ENCODE results near the gene FKBP7. TPM values are rescaled to one million over a fixed set of nuclear protein-coding genes. Genes with fewer than 3 reads are reported as not detected.
A peak's percentile ranks its signal among the peaks of the same experiment; 100 is the strongest.
"Not testable (repeated sequence)": the region's sequence is repeated elsewhere in the genome, so short reads cannot be mapped to it uniquely, and the experiment has no call there.

FKBP7 gene
- total and polyA plus RNA-seq, 5 experiments from 2014 or later, result 1.5 to 7.0 (median 2.9) TPM

DNA sequence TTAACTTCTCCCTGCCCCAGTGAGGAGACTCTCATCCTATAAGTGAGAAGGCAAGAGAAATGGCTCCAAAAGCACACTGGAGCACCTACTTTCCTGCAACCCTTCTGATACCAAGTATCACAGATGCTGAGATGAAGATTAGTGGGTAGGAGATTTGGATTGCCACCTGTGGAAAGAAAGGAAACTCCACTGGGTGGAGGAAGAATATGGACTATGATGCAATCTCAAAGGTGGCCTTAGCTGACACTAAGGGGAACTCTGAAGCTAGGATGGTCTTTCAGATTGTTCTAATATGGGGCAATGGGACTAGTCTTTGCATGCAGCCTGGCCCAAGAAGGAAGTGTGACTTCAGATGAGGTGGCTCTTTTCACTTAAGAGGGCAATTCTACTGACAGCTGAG, 49.1 kb downstream of the FKBP7 start:
- H3K4me3 Mint-ChIP-seq, result no peak overlapping the region
- no peak for DNase-seq
- H3K4me1 Mint-ChIP-seq, result peaks cover 0 to 4% (median 2%) of the 10 kb centered on the region in 4 donors
- ATAC-seq, result no peak
- no peaks in the 10 kb centered on the region for H3K27me3 Mint-ChIP-seq
- peaks cover 39 to 84% (median 50%) of the 10 kb centered on the region in 3 donors for H3K36me3 Mint-ChIP-seq
- POLR2A ChIA-PET, result interaction anchor here (2.0 kb wide), 1 partner anchor 21 kb away, joined by 8 read pairs; the partner anchor contains the start of genes PJVK and PRKRA
- H3K27ac Mint-ChIP-seq, result peak overlapping the region in 5 of 10 donors; percentile 28 to 76 (median 50)
- H3K9me3 Mint-ChIP-seq, result peaks cover 2 to 21% (median 13%) of the 10 kb centered on the region in 9 donors

DNA sequence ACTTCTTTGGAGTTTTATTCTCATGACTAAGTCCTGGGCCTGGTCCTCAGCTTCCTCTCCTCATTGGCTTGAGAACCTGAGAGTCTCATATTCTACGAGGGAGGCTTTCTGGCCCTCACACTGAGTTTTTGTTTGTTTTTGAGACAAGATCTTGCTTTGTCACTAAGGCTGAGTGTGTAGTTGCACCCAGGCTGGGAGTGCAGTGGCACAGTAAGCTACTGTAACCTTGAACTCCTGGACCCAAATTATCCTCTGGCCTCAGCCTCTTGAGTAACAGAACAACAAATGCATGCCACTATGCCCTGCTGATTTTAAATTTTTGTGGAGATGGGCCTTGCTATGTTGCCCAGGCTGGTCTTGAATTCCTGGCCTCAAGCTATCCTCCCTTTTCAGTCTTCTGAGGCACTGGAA, 50.0 kb downstream of the FKBP7 start:
- POLR2A ChIA-PET, result interaction anchor here (2.0 kb wide), 1 partner anchor 22 kb away, joined by 8 read pairs; the partner anchor contains the start of genes PJVK and PRKRA
- no peak for ATAC-seq
- peak overlapping the region in 4 of 10 donors; percentile 7 to 76 (median 30) for H3K27ac Mint-ChIP-seq

DNA sequence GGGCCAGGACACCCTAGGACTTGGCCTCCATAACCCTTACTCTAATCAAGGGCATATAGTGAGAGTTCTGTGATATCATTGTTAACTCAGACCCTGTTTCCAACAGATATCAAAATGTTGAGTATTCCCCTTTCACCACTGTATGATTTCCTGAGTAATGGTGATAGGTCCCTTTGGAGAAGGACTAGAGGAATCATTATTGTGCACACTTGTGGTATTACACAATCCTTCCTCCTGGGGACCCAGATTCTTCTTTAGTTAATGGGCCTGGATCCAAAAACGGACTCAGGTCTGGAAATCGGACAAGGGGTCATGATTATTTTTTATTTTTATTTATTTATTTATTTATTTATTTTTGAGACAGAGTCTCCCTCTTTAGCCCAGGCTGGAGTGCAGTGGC, 50.9 kb downstream of the FKBP7 start:
- POLR2A ChIA-PET, result interaction anchor here (2.0 kb wide), 1 partner anchor 23 kb away, joined by 8 read pairs; the partner anchor contains the start of genes PJVK and PRKRA
- H3K36me3 Mint-ChIP-seq, result peaks cover 39 to 67% (median 61%) of the 10 kb centered on the region in 3 donors

More for the DNA sequence above, 50.0 kb downstream of the FKBP7 start:
- no peaks in the 10 kb centered on the region for H3K27me3 Mint-ChIP-seq
- H3K4me1 Mint-ChIP-seq, result peaks cover 0 to 6% (median 2%) of the 10 kb centered on the region in 4 donors
- H3K9me3 Mint-ChIP-seq, result peaks cover 2 to 30% (median 14%) of the 10 kb centered on the region in 9 donors
- H3K4me3 Mint-ChIP-seq, result no peak overlapping the region
- no peak for DNase-seq
- H3K36me3 Mint-ChIP-seq, result peaks cover 43 to 76% (median 55%) of the 10 kb centered on the region in 3 donors

DNA sequence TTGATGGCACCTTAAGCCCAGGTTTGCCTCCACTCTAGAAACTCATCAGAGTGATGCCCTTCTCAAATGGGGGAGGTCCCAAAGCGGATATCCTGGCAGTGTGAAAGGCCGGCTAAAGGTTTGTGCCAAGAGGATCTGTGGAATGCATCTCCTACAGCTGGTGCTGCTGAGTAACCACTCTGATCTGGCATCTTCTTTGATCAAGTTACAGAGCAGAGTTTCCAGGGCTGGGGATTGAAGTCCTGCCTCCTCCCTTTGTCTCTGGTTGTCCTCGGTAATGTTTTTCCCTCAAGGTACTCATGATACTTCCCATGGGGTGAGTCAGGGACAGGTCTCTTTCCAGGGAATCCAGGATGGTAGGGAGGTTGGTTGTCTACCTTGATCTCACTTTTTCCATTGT, 52.0 kb downstream of the FKBP7 start:
- Mint-ChIP-seq H3K27ac (no peak overlapping the region), H3K4me3 (no peak overlapping the region), H3K36me3 (peaks cover 39 to 66% (median 57%) of the 10 kb centered on the region in 3 donors), H3K27me3 (no peaks in the 10 kb centered on the region), H3K9me3 (peaks cover 2 to 30% (median 14%) of the 10 kb centered on the region in 9 donors), H3K4me1 (peaks cover 0 to 6% (median 2%) of the 10 kb centered on the region in 4 donors)
- DNase-seq (no peak), ATAC-seq (no peak)
- POLR2A ChIA-PET, result no interaction called here

More for the DNA sequence above, 50.9 kb downstream of the FKBP7 start:
- Mint-ChIP-seq H3K27me3 (no peaks in the 10 kb centered on the region), H3K27ac (no peak overlapping the region), H3K4me3 (no peak overlapping the region), H3K9me3 (peaks cover 2 to 30% (median 14%) of the 10 kb centered on the region in 9 donors), H3K4me1 (peaks cover 0 to 6% (median 2%) of the 10 kb centered on the region in 4 donors)
- ATAC-seq, result no peak
- no peak for DNase-seq

DNA sequence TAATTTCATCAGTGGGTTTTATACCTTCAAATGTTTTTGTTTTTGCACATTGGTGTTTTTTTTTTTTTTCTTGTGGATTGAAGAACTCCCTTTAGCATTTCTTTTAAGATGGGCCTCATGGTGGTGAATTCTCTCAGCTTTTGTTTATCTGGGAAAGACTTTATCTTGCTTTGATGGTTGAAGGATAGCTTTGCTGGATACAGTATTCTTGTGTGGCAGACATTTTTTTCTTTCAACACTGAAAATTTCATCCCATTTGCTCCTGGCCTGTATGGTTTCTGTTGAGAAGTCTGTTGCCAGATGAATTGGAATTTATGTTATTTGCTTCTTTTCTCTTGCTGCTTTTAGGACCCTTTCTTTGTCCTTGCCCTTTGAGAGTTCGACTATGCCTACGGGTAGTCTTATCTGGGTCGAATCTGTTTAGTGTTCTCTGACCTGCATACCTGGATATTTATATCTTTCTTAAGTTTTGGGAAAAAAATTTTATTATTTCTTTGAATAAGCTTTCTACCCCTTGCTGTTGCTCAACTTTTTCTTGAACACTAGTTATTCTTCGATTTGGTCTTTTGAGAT, 53.1 kb downstream of the FKBP7 start:
- H3K27me3 Mint-ChIP-seq, result no peaks in the 10 kb centered on the region
- ATAC-seq (no peak), DNase-seq (no peak)
- peaks cover 2 to 30% (median 14%) of the 10 kb centered on the region in 9 donors for H3K9me3 Mint-ChIP-seq
- H3K4me1 Mint-ChIP-seq, result peaks cover 0 to 6% (median 4%) of the 10 kb centered on the region in 4 donors
- no peak overlapping the region for H3K27ac Mint-ChIP-seq
- POLR2A ChIA-PET, result interaction anchor here (0.7 kb wide), 1 partner anchor 70 kb away, joined by 3 read pairs; no protein-coding TSS in a partner anchor
- no peak overlapping the region for H3K4me3 Mint-ChIP-seq
- H3K36me3 Mint-ChIP-seq, result peaks cover 34 to 67% (median 46%) of the 10 kb centered on the region in 3 donors

DNA sequence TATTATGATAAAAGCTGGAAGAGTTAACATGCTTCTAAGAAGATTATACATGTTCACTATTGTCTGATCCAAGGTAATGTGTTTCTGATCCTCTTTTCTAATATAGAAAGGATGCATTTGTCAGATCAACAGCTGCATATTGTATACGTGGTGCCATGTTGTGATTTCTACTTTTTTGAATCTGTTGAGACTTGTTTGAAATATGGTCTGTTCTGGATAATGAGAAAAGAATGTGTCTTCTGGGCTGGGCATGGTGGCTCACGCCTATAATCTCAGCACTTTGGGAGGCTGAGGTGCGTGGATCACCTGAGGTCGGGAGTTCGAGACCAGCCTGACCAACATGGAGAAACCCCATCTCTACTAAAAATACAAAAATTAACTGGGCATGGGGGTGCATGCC, 54.7 kb downstream of the FKBP7 start:
- H3K27me3 Mint-ChIP-seq, ATAC-seq, H3K27ac Mint-ChIP-seq, H3K4me1 Mint-ChIP-seq, DNase-seq, H3K4me3 Mint-ChIP-seq: not testable (repeated sequence)
- Mint-ChIP-seq H3K36me3 (peaks cover 32 to 68% (median 32%) of the 10 kb centered on the region in 3 donors), H3K9me3 (peaks cover 2 to 30% (median 14%) of the 10 kb centered on the region in 9 donors)
- POLR2A ChIA-PET, result interaction anchor here (1.6 kb wide), 1 partner anchor 9 kb away, joined by 4 read pairs; no protein-coding TSS in a partner anchor

DNA sequence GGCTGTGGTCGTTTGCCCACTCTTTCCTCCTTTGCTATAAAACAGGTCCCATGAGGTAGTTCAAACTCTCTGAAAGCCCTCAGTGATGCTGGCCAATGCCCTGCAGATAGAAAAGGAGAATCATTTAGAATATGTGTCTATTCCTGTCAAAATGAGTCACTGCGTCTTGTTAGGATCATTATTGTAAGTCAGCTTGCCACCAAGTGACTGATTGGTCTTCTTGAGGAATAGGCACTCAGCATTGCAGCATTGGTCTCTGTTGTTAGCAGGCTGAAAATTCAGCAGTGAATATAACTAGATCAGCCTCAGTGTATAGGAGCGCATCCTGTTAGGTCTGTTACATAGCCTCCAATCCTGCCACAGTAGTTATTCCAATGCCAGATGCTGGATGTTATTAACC, 56.3 kb downstream of the FKBP7 start:
- Mint-ChIP-seq H3K9me3 (peaks cover 2 to 30% (median 14%) of the 10 kb centered on the region in 9 donors), H3K27me3 (no peaks in the 10 kb centered on the region), H3K4me3 (no peak overlapping the region), H3K4me1 (peaks cover 0 to 8% (median 7%) of the 10 kb centered on the region in 4 donors), H3K36me3 (peaks cover 21 to 57% (median 31%) of the 10 kb centered on the region in 3 donors), H3K27ac (no peak overlapping the region)
- ATAC-seq, result no peak
- no peak for DNase-seq
- POLR2A ChIA-PET, result no interaction called here

DNA sequence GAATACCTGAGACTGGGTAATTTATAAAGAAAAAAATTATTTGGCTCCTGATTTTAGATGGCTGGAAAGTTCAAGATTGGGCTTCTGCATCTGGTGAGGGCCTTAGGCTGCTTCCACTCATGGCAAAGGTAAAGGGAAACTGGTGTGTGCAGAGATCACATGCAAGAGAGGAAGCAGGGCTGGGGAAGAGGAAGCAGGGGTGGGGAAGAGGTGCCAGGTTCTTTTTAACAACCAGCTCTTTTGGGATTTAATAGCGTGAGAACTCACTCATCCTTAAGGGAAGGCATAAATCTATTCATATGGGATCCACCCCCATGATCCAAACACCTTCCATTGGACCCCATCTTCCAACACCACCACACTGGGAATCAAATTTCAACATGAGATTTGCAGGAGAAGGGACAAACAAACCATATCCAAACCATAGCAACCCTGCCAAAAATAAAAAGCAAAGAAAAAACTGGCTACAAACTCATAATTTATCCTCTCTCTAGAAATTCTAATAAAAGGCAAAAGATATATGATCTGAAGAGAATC, 57.9 kb downstream of the FKBP7 start:
- Mint-ChIP-seq H3K27ac (peak overlapping the region in 1 of 10 donors; percentile 54), H3K9me3 (peaks cover 2 to 21% (median 9%) of the 10 kb centered on the region in 9 donors), H3K27me3 (no peaks in the 10 kb centered on the region), H3K4me1 (peaks cover 2 to 18% (median 12%) of the 10 kb centered on the region in 4 donors), H3K4me3 (no peak overlapping the region), H3K36me3 (peaks cover 7 to 45% (median 16%) of the 10 kb centered on the region in 3 donors)
- no peak for ATAC-seq
- no peak for DNase-seq
- POLR2A ChIA-PET, result no interaction called here

DNA sequence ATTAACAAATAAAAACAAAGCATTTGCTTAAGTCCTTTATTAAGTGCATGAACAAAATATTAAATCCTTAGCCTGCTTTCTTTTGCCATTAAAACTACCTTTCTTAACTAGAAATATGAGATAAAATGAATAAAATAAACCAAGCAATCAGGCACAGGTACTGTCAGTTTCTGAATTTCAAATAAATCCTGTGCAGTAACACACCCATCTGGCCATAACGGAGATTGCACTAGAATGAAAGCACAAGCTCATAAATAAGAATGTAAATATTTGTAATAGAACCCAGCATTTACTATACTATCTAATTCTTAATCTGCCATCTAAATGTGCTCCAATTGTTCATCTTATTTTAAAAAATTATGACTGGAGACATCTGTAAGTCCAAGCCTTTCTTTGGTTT, 59.3 kb downstream of the FKBP7 start:
- peaks cover 0 to 32% (median 1%) of the 10 kb centered on the region in 3 donors for H3K36me3 Mint-ChIP-seq

DNA sequence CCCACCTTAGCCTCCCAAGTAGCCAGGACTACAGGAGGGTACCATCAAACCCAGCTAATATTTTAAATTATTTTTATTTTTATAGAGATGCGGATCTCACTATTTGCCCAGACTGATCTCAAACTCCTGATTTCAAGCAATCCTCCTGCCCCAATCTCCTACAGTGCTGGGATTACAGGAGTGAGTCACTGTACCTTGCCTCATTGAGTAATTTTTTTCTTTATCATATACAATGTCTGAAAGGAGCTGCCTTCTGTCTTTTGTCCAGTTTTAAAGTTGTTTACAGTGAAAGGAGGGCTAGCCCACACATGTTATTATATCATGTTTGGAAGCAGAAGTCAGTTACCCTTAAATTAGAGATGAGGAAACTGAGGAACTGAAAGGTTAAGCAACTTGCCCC, 60.0 kb downstream of the FKBP7 start:
- ATAC-seq, result no peak
- Mint-ChIP-seq H3K4me3 (no peak overlapping the region), H3K27me3 (no peaks in the 10 kb centered on the region), H3K27ac (no peak overlapping the region), H3K36me3 (peaks cover 0 to 25% (median 0%) of the 10 kb centered on the region in 3 donors), H3K9me3 (peaks cover 0 to 4% (median 0%) of the 10 kb centered on the region in 9 donors), H3K4me1 (peaks cover 17 to 26% (median 23%) of the 10 kb centered on the region in 4 donors)
- DNase-seq, result no peak
- POLR2A ChIA-PET, result interaction anchor here (0.8 kb wide), 1 partner anchor 33 kb away, joined by 4 read pairs; the partner anchor contains the start of genes PJVK and PRKRA

More for the DNA sequence above, 59.3 kb downstream of the FKBP7 start:
- Mint-ChIP-seq H3K4me3 (no peak overlapping the region), H3K4me1 (peaks cover 13 to 25% (median 18%) of the 10 kb centered on the region in 4 donors), H3K27ac (no peak overlapping the region), H3K27me3 (no peaks in the 10 kb centered on the region), H3K9me3 (peaks cover 0 to 7% (median 1%) of the 10 kb centered on the region in 9 donors)
- ATAC-seq (no peak), DNase-seq (no peak)
- POLR2A ChIA-PET, result interaction anchor here (1.0 kb wide), 1 partner anchor 29 kb away, joined by 3 read pairs; no protein-coding TSS in a partner anchor

DNA sequence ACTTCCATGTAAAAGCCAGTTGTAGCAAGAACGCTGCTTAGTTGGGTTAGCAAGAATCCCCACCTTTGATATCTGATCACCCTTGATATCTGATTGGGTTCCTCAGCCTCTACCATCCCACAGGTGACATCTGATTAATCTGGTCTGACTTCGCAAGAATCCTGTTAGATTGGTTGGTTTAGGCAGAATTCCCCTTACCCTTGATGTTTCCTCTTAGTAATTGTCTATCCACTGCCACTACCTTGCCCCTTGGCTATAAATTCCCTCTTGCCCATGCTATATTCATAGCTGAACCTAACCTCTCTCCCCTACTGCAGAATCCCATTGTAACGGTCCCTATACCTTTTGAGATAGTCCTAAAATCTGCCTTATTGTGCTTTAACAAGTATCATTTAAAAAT, 60.5 kb downstream of the FKBP7 start:
- Mint-ChIP-seq H3K36me3 (peaks cover 0 to 20% (median 0%) of the 10 kb centered on the region in 3 donors), H3K4me1 (peaks cover 20 to 30% (median 28%) of the 10 kb centered on the region in 4 donors), H3K27me3 (no peaks in the 10 kb centered on the region), H3K27ac (no peak overlapping the region), H3K9me3 (peaks cover 0 to 4% (median 0%) of the 10 kb centered on the region in 9 donors), H3K4me3 (no peak overlapping the region)
- POLR2A ChIA-PET, result interaction anchor here (0.8 kb wide), 1 partner anchor 33 kb away, joined by 4 read pairs; the partner anchor contains the start of genes PJVK and PRKRA
- ATAC-seq (no peak), DNase-seq (no peak)

DNA sequence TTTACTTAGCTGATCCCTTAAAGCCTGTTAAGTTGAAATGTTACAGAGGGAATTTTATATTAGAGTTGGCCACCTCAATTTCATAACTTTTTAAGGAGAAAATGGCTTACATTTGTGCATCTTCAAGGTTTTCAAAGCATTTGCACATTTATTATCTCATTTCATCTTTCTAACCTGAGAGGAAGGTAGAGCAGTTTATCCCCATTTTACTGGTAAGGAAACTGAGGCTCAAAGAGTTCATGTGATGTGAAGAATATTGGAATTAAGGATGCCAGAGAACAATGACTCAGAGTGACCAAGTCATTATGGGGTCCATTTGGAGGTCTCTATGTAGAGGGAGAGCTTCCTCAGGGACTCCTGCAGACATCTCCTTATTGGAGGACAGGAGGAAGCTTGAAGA, 62.4 kb downstream of the FKBP7 start:
- Mint-ChIP-seq H3K27me3 (no peaks in the 10 kb centered on the region), H3K4me1 (peaks cover 20 to 31% (median 30%) of the 10 kb centered on the region in 4 donors), H3K36me3 (peaks cover 0 to 9% (median 0%) of the 10 kb centered on the region in 3 donors), H3K9me3 (no peaks in the 10 kb centered on the region), H3K27ac (no peak overlapping the region), H3K4me3 (no peak overlapping the region)
- DNase-seq (no peak), ATAC-seq (no peak)
- POLR2A ChIA-PET, result no interaction called here
